Fibroblast of the aortic adventitia (primary cell): Measurements from ENCODE around the gene PPFIA4. TPM values are rescaled to one million over a fixed set of nuclear protein-coding genes. Genes with fewer than 3 reads are reported as not detected.

Source experiments
- DNase-seq: peaks from one replicate; pipeline ENCODE4 v3.0.0-alpha.2; 2010; ENCODE audit warnings: low read depth
- H3K4me3 ChIP-seq: 2 replicates; pipeline ENCODE4 v1.5.1; 2011; ENCODE audit warnings: low read depth, mild to moderate bottlenecking, control low read depth, low read length, moderate library complexity
- CTCF ChIP-seq: IDR thresholded peaks from 2 replicates; pipeline ENCODE4 v1.5.1; 2011; ENCODE audit warnings: mild to moderate bottlenecking, low read length, control low read depth, inconsistent platforms; ENCODE audit not compliant: insufficient read depth
- total RNA-seq: library from RNA; depleted of rRNA; stranded (reverse); fragments of >200 nt; gene quantifications from 2 replicates; pipeline ENCODE4 v1.2.3, GENCODE V29; 2012; ENCODE audit warnings: low replicate concordance

Gene PPFIA4
- total RNA-seq, 1 donor, result 1.3 TPM

- no peak for TF ChIP-seq CTCF
- H3K4me3 ChIP-seq, result no peak overlapping the region
- no peak for DNase-seq
Measured at GRCh38 chr1:203076031-203076511, 49.8 kb downstream of the PPFIA4 start.

GRCh38 chr1:203077367-203077766 lies 51.1 kb downstream of the PPFIA4 start:
- no peak for DNase-seq
- H3K4me3 ChIP-seq, result no peak overlapping the region
- no peak for TF ChIP-seq CTCF

GRCh38 chr1:203077956-203078355 lies 51.7 kb downstream of the PPFIA4 start:
- H3K4me3 ChIP-seq, result no peak overlapping the region
- no peak for TF ChIP-seq CTCF
- DNase-seq, result no peak

DNA sequence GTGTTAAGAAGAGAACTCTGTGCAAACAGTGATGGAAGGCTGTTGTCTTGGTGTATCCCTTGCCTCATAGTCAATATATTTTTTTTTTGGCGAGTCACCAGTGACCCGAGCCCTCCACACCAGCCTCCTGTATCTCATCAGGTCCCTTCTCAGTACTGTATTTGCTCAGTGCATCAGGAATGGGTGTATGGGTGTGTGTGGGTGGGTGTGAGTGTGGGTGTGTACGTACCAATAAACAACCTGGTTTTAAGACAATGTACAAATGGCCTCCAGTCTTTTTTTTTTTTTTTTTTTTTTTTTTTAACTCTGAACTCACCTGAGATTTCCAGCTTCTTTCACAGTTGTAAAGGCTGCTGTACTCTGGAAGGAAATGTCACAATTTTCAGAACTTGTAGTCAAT lies 52.2 kb downstream of the PPFIA4 start:
- no peak overlapping the region for H3K4me3 ChIP-seq
- TF ChIP-seq CTCF, result no peak
- no peak for DNase-seq

GRCh38 chr1:203080456-203080855 lies 54.2 kb downstream of the PPFIA4 start:
- DNase-seq, result no peak
- no peak overlapping the region for H3K4me3 ChIP-seq
- TF ChIP-seq CTCF, result no peak

DNA sequence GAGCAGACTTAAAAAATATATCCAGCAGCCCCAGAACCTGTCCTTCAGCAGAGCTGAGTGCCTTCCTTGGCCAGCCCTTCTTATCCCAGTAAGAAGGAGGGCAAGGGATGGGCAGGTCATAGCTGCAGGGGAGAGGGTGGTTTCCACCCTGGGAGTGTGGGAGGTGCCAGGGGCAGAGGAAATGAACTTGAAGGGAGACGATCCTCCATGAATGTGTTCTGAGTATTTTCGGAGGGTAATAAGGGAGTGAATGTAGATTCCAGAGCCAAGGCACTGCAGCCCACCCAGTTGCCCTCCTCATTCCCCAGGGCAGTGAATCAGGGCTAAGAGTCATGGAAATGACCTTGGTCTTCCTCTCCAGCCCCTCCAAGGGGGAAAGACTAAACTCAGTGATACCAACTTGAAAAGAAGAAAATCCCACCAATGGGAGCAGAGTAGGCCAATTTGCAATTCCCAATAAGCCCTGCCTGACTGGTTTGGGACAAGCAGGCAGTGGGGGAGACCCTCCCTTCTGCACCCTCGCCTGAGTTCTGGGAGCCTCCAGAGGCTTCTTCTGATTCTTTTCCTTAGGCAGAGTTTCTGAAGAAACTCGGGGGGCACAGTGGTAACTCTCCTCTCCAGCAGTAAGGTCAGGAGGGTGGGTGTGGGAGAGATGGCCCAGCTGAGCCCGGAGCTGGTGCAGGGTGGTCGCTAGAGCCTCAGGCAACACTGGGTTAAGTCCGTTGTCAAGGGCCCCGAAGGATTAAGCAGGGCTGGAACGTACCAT lies 55.4 kb downstream of the PPFIA4 start:
- TF ChIP-seq CTCF, result no peak
- no peak overlapping the region for H3K4me3 ChIP-seq
- no peak for DNase-seq

GRCh38 chr1:203082231-203082505 lies 55.9 kb downstream of the PPFIA4 start:
- no peak for DNase-seq
- no peak for TF ChIP-seq CTCF
- no peak overlapping the region for H3K4me3 ChIP-seq
